HEK293 (cell line): Measurements from ENCODE around the gene KRT12.

Experiments
- AEBP2 ChIP-seq: fragments of 450-650 bp; formaldehyde crosslinking; IDR thresholded peaks from 2 replicates; pipeline ENCODE4 v1.5.1; 2016; ENCODE audit warnings: missing biosample characterization, missing genetic modification characterization, borderline replicate concordance
- BCL11B ChIP-seq: fragments of 450-650 bp; formaldehyde crosslinking; IDR thresholded peaks from 2 replicates; pipeline ENCODE4 v1.5.1; 2016; ENCODE audit warnings: low read depth, missing biosample characterization, missing genetic modification characterization
- KLF7 ChIP-seq: fragments of 450-650 bp; formaldehyde crosslinking; IDR thresholded peaks from 2 replicates; pipeline ENCODE4 v1.5.1; 2016; ENCODE audit warnings: missing biosample characterization, missing genetic modification characterization, borderline replicate concordance
- PRDM1 ChIP-seq: fragments of 450-650 bp; formaldehyde crosslinking; IDR thresholded peaks from 2 replicates; pipeline ENCODE4; 2016; ENCODE audit warnings: missing biosample characterization, missing genetic modification characterization
- TCF7L2 ChIP-seq: IDR thresholded peaks from 2 replicates; pipeline ENCODE4 v1.6.1; 2011; ENCODE audit warnings: low read depth, mild to moderate bottlenecking, inconsistent platforms, low read length, moderate library complexity, borderline replicate concordance
- ZBTB49 ChIP-seq: fragments of 450-650 bp; formaldehyde crosslinking; IDR thresholded peaks from 2 replicates; pipeline ENCODE4 v1.5.1; 2016; ENCODE audit warnings: missing biosample characterization, missing genetic modification characterization, low read depth
- ZBTB6 ChIP-seq: fragments of 450-650 bp; formaldehyde crosslinking; IDR thresholded peaks from 2 replicates; pipeline ENCODE4 v1.5.1; 2017; ENCODE audit warnings: missing biosample characterization, missing genetic modification characterization
- ZNF132 ChIP-seq: fragments of 450-650 bp; formaldehyde crosslinking; IDR thresholded peaks from 2 replicates; pipeline ENCODE4 v1.5.1; 2017; ENCODE audit warnings: missing biosample characterization, missing genetic modification characterization, borderline replicate concordance
- ZNF211 ChIP-seq: fragments of 450-650 bp; formaldehyde crosslinking; IDR thresholded peaks from 2 replicates; pipeline ENCODE4 v1.5.1; 2016; ENCODE audit warnings: low read depth, missing biosample characterization, missing genetic modification characterization
- ZNF239 ChIP-seq: fragments of 450-650 bp; formaldehyde crosslinking; IDR thresholded peaks from 2 replicates; pipeline ENCODE4 v1.5.1; 2016; ENCODE audit warnings: missing biosample characterization, missing genetic modification characterization
- ZNF311 ChIP-seq: fragments of 450-650 bp; formaldehyde crosslinking; IDR thresholded peaks from 2 replicates; pipeline ENCODE4 v1.5.1; 2017; ENCODE audit warnings: missing biosample characterization, missing genetic modification characterization, borderline replicate concordance
- ZNF362 ChIP-seq: fragments of 450-650 bp; formaldehyde crosslinking; IDR thresholded peaks from 2 replicates; pipeline ENCODE4 v1.5.1; 2016; ENCODE audit warnings: missing biosample characterization, missing genetic modification characterization
- ZNF555 ChIP-seq: fragments of 450-650 bp; formaldehyde crosslinking; conservative IDR thresholded peaks from 2 replicates; pipeline ENCODE4 v1.5.1; 2017; ENCODE audit warnings: missing biosample characterization, mild to moderate bottlenecking, missing genetic modification characterization, inconsistent platforms
- ZNF558 ChIP-seq: fragments of 450-650 bp; formaldehyde crosslinking; IDR thresholded peaks from 2 replicates; pipeline ENCODE4 v1.5.1; 2016; ENCODE audit warnings: missing biosample characterization, missing genetic modification characterization
- ZNF600 ChIP-seq: fragments of 450-650 bp; formaldehyde crosslinking; IDR thresholded peaks from 2 replicates; pipeline ENCODE4 v1.5.1; 2016; ENCODE audit warnings: missing biosample characterization, missing genetic modification characterization
- ZNF658 ChIP-seq: fragments of 450-650 bp; formaldehyde crosslinking; IDR thresholded peaks from 2 replicates; pipeline ENCODE4; 2016; ENCODE audit warnings: missing biosample characterization, missing genetic modification characterization
- ZNF76 ChIP-seq: fragments of 450-650 bp; formaldehyde crosslinking; IDR thresholded peaks from 2 replicates; pipeline ENCODE4; 2016; ENCODE audit warnings: low read depth, missing biosample characterization, missing genetic modification characterization, borderline replicate concordance
- TF ChIP-seq, protein P1 (sequence below): fragments of 450-650 bp; formaldehyde crosslinking; IDR thresholded peaks from 2 replicates; pipeline ENCODE4 v1.5.1; 2016; ENCODE audit warnings: missing biosample characterization, missing genetic modification characterization
- TF ChIP-seq, protein P2 (sequence below): fragments of 450-650 bp; formaldehyde crosslinking; IDR thresholded peaks from 2 replicates; pipeline ENCODE4 v1.5.1; 2016; ENCODE audit warnings: missing biosample characterization, missing genetic modification characterization
- TF ChIP-seq, protein P3 (sequence below): fragments of 450-650 bp; formaldehyde crosslinking; conservative IDR thresholded peaks from 2 replicates; pipeline ENCODE4 v1.5.1; 2016; ENCODE audit warnings: low read depth, missing biosample characterization, missing genetic modification characterization

Gene KRT12

GRCh38 chr17:40854175-40854814, 12.7 kb downstream of the KRT12 start (continued):
- TF ChIP-seq, protein P1, sequence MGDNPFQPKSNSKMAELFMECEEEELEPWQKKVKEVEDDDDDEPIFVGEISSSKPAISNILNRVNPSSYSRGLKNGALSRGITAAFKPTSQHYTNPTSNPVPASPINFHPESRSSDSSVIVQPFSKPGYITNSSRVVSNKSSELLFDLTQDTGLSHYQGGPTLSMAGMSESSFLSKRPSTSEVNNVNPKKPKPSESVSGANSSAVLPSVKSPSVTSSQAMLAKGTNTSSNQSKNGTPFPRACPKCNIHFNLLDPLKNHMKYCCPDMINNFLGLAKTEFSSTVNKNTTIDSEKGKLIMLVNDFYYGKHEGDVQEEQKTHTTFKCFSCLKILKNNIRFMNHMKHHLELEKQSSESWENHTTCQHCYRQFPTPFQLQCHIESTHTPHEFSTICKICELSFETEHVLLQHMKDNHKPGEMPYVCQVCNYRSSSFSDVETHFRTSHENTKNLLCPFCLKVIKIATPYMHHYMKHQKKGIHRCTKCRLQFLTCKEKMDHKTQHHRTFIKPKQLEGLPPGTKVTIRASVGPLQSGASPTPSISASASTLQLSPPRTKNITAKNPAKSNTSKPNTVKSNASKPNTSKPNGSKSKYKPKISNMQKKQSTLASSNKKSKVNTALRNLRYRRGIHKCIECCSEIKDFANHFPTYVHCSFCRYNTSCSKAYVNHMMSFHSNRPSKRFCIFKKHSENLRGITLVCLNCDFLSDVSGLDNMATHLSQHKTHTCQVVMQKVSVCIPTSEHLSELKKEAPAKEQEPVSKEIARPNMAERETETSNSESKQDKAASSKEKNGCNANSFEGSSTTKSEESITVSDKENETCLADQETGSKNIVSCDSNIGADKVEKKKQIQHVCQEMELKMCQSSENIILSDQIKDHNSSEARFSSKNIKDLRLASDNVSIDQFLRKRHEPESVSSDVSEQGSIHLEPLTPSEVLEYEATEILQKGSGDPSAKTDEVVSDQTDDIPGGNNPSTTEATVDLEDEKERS (tag by site-specific recombination): 0 out of 2 replicates have a peak, but pooled peaks have one; percentile 28
- TF ChIP-seq ZNF311 (tag by site-specific recombination): no peak
- no peak for TF ChIP-seq ZNF555 (tag by site-specific recombination)
- no peak for TF ChIP-seq PRDM1 (tag by site-specific recombination)
- no peak for TF ChIP-seq TCF7L2
- TF ChIP-seq ZNF600 (tag by site-specific recombination): no peak
- TF ChIP-seq ZNF362 (tag by site-specific recombination): no peak
- TF ChIP-seq ZNF132 (tag by site-specific recombination): no peak
- TF ChIP-seq ZNF76 (tag by site-specific recombination): no peak
- TF ChIP-seq ZBTB49 (tag by site-specific recombination): no peak
- TF ChIP-seq, protein P2, sequence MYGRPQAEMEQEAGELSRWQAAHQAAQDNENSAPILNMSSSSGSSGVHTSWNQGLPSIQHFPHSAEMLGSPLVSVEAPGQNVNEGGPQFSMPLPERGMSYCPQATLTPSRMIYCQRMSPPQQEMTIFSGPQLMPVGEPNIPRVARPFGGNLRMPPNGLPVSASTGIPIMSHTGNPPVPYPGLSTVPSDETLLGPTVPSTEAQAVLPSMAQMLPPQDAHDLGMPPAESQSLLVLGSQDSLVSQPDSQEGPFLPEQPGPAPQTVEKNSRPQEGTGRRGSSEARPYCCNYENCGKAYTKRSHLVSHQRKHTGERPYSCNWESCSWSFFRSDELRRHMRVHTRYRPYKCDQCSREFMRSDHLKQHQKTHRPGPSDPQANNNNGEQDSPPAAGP (tag by site-specific recombination): peak; percentile 37; the same call in 1 of the 2 replicates
- no peak for TF ChIP-seq AEBP2
- no peak for TF ChIP-seq KLF7
- TF ChIP-seq, protein P3, sequence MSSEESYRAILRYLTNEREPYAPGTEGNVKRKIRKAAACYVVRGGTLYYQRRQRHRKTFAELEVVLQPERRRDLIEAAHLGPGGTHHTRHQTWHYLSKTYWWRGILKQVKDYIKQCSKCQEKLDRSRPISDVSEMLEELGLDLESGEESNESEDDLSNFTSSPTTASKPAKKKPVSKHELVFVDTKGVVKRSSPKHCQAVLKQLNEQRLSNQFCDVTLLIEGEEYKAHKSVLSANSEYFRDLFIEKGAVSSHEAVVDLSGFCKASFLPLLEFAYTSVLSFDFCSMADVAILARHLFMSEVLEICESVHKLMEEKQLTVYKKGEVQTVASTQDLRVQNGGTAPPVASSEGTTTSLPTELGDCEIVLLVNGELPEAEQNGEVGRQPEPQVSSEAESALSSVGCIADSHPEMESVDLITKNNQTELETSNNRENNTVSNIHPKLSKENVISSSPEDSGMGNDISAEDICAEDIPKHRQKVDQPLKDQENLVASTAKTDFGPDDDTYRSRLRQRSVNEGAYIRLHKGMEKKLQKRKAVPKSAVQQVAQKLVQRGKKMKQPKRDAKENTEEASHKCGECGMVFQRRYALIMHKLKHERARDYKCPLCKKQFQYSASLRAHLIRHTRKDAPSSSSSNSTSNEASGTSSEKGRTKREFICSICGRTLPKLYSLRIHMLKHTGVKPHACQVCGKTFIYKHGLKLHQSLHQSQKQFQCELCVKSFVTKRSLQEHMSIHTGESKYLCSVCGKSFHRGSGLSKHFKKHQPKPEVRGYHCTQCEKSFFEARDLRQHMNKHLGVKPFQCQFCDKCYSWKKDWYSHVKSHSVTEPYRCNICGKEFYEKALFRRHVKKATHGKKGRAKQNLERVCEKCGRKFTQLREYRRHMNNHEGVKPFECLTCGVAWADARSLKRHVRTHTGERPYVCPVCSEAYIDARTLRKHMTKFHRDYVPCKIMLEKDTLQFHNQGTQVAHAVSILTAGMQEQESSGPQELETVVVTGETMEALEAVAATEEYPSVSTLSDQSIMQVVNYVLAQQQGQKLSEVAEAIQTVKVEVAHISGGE (tag by site-specific recombination): no peak
- no peak for TF ChIP-seq ZNF211 (tag by site-specific recombination)
- no peak for TF ChIP-seq ZNF239 (tag by site-specific recombination)
- no peak for TF ChIP-seq ZNF658 (tag by site-specific recombination)
- no peak for TF ChIP-seq ZNF558 (tag by site-specific recombination)
- TF ChIP-seq BCL11B (tag by site-specific recombination): no peak
- no peak for TF ChIP-seq ZBTB6 (tag by site-specific recombination)
